Endothelial cell of umbilical vein (primary cell): ENCODE results near the gene PLCD4.

ENCODE experiments used
- EZH2 ChIP-seq: IDR thresholded peaks from 2 replicates; pipeline ENCODE4 v1.6.1; 2012; ENCODE audit warnings: borderline replicate concordance, low read depth, mild to moderate bottlenecking, moderate library complexity, low read length, inconsistent platforms; ENCODE audit not compliant: severe bottlenecking
- GATA2 ChIP-seq: IDR thresholded peaks from 2 replicates; pipeline ENCODE4 v1.7.0; 2011; ENCODE audit warnings: low read depth, mild to moderate bottlenecking, moderate library complexity, mixed read lengths, low read length; ENCODE audit not compliant: insufficient read length, insufficient read depth
- JUN ChIP-seq: IDR thresholded peaks from 2 replicates; pipeline ENCODE4 v1.6.1; 2011; ENCODE audit warnings: borderline replicate concordance, low read depth; ENCODE audit not compliant: insufficient read length, insufficient read depth
- TF ChIP-seq, protein P1 (sequence below), 2 donors: IDR thresholded peaks; 1 replicate in 1 of 2; 2 replicates in 1 of 2; pipeline ENCODE4 v1.5.1; 2011; ENCODE audit warnings: low read length in 2 of 2, mild to moderate bottlenecking in 2 of 2, moderate library complexity in 2 of 2, control low read depth in 1 of 2, inconsistent platforms in 1 of 2, low read depth in 1 of 2; ENCODE audit not compliant: insufficient read depth in 1 of 2; ENCODE audit errors: extremely low read depth in 1 of 2
- TF ChIP-seq, protein P2 (sequence below): IDR thresholded peaks from 2 replicates; pipeline ENCODE4 v1.6.1; 2011; ENCODE audit not compliant: insufficient read depth, insufficient read length

DNA sequence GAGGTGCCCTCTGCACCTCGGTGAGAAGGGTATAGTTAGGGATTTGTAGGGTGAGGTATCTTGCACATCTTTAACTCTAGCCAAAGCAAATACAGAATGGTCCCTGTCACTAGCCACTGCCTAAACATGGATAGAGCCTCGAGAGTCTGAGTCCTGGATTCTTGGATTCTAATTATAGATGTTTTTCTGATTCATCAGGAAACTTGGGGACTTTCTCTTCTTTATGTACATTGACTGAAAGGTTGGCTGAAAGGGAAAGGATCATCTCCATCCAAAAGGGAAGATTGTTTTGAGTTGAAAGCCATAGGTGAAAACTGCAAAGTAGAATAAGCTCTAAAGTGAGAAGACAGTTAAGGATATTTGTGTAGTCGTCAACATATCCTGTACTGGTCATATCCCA, 72.4 kb downstream of the PLCD4 start:
- no peak for TF ChIP-seq JUN
- no peak for TF ChIP-seq GATA2
- no peak for TF ChIP-seq EZH2
- TF ChIP-seq, protein P1, sequence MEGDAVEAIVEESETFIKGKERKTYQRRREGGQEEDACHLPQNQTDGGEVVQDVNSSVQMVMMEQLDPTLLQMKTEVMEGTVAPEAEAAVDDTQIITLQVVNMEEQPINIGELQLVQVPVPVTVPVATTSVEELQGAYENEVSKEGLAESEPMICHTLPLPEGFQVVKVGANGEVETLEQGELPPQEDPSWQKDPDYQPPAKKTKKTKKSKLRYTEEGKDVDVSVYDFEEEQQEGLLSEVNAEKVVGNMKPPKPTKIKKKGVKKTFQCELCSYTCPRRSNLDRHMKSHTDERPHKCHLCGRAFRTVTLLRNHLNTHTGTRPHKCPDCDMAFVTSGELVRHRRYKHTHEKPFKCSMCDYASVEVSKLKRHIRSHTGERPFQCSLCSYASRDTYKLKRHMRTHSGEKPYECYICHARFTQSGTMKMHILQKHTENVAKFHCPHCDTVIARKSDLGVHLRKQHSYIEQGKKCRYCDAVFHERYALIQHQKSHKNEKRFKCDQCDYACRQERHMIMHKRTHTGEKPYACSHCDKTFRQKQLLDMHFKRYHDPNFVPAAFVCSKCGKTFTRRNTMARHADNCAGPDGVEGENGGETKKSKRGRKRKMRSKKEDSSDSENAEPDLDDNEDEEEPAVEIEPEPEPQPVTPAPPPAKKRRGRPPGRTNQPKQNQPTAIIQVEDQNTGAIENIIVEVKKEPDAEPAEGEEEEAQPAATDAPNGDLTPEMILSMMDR (IDR thresholded peaks at IDR 0.05; ENCODE audit: extremely low read depth in 1 of 2, insufficient read depth in 1 of 2, low read depth in 1 of 2, low read length in 2 of 2) = no peak
- TF ChIP-seq, protein P2, sequence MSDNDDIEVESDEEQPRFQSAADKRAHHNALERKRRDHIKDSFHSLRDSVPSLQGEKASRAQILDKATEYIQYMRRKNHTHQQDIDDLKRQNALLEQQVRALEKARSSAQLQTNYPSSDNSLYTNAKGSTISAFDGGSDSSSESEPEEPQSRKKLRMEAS = no peak
